Endothelial cell of umbilical vein (primary cell): Measurements from ENCODE around the gene RPP25. TPM values are rescaled to one million over a fixed set of nuclear protein-coding genes. Genes with fewer than 3 reads are reported as not detected.

Experiments used
- BruUV-seq: library from RNA; stranded (reverse); fragments of 400-500 nt; replicated peaks from 2 replicates; lab custom pipeline; 2021; lab: Mats Ljungman, UMichigan
- CTCF ChIA-PET: fragments of 300-600, 350-600 bp; sonication (Branson Sonifier 250); formaldehyde crosslinking; loops from one replicate; lab custom pipeline; 2021; ENCODE audit warnings: antibody characterized with exemption, inconsistent platforms; lab: Charles Lee
- POLR2A ChIA-PET: fragments of 300-600, 350-600 bp; sonication (Branson Sonifier 250); formaldehyde crosslinking; loops from one replicate; lab custom pipeline; 2021; ENCODE audit warnings: antibody characterized with exemption, inconsistent platforms; lab: Charles Lee
- DNase-seq: peaks from one replicate; pipeline ENCODE4 v3.0.0-alpha.2; 2011; ENCODE audit warnings: low read depth, low spot score
- FAIRE-seq: peaks from 2 replicates; lab custom pipeline; 2011; peaks lifted over from hg19 to GRCh38; lab: Jason Lieb, UNC
- H2AFZ ChIP-seq: 2 replicates; pipeline ENCODE4 v1.6.0; 2012; ENCODE audit warnings: low read depth, low read length, control low read depth, inconsistent platforms
- H3K27ac ChIP-seq: 2 replicates; pipeline ENCODE4 v1.5.1; 2011; ENCODE audit warnings: low read depth, mild to moderate bottlenecking, control low read depth, low read length, moderate library complexity; ENCODE audit not compliant: insufficient read depth
- H3K27me3 ChIP-seq, 2 experiments: 2 replicates each; pipeline versions ENCODE4 v1.6.0 to v1.6.1; 2011; ENCODE audit warnings: low read length in 2 of 2, mixed read lengths in 1 of 2; ENCODE audit not compliant: control insufficient read depth in 2 of 2, insufficient read depth in 2 of 2
- H3K36me3 ChIP-seq, 2 experiments: 2 replicates in 1 of 2; 3 replicates in 1 of 2; pipeline ENCODE4 v1.5.1; 2011; ENCODE audit warnings: low read length in 2 of 2, mild to moderate bottlenecking in 1 of 2, moderate library complexity in 1 of 2; ENCODE audit not compliant: control insufficient read depth in 2 of 2, insufficient read depth in 2 of 2; ENCODE audit errors: extremely low read depth in 1 of 2
- H3K4me1 ChIP-seq: 3 replicates; pipeline ENCODE4 v1.5.1; 2011; ENCODE audit warnings: mild to moderate bottlenecking, low read length; ENCODE audit not compliant: control insufficient read depth, insufficient read depth; ENCODE audit errors: extremely low read depth
- H3K4me2 ChIP-seq: 2 replicates; pipeline ENCODE4 v1.6.1; 2011; ENCODE audit warnings: low read length, control low read depth, mixed read lengths; ENCODE audit not compliant: insufficient read depth
- H3K4me3 ChIP-seq, 3 experiments: fragments of 200-600 bp in 1 of 3; sonication (generic), shearing (Covaris generic) in 1 of 3; replicated peaks in 1 of 3; 2 replicates each; pipeline ENCODE4 v1.5.1; 2011 to 2016; ENCODE audit warnings: control low read depth in 3 of 3, low read length in 3 of 3, mild to moderate bottlenecking in 2 of 3, inconsistent platforms in 1 of 3, low read depth in 1 of 3, moderate library complexity in 1 of 3; ENCODE audit not compliant: insufficient read depth in 1 of 3
- H3K79me2 ChIP-seq: 2 replicates; pipeline ENCODE4 v1.6.0; 2012; ENCODE audit warnings: low read length, inconsistent platforms; ENCODE audit not compliant: control insufficient read depth, insufficient read depth
- H3K9ac ChIP-seq: replicated peaks from 2 replicates; pipeline ENCODE3; 2011; ENCODE audit warnings: low read length, control low read depth; ENCODE audit not compliant: insufficient read depth; ENCODE audit errors: extremely low read depth
- H3K9me1 ChIP-seq: replicated peaks from 3 replicates; pipeline ENCODE4 v1.6.0; 2011; ENCODE audit warnings: mild to moderate bottlenecking, low read length; ENCODE audit not compliant: control insufficient read depth, insufficient read depth; ENCODE audit errors: extremely low read depth
- H3K9me3 ChIP-seq: replicated peaks from 2 replicates; pipeline ENCODE4 v1.5.1; 2012; ENCODE audit warnings: low read length, inconsistent platforms; ENCODE audit not compliant: control insufficient read depth, insufficient read depth
- H4K20me1 ChIP-seq: replicated peaks from 2 replicates; pipeline ENCODE3; 2011; ENCODE audit warnings: mild to moderate bottlenecking, low read length; ENCODE audit not compliant: control insufficient read depth, insufficient read depth; ENCODE audit errors: extremely low read depth
- CTCF ChIP-seq, 2 donors: IDR thresholded peaks; 1 replicate in 1 of 2; 2 replicates in 1 of 2; pipeline ENCODE4 v1.5.1; 2011; ENCODE audit warnings: low read length in 2 of 2, mild to moderate bottlenecking in 2 of 2, moderate library complexity in 2 of 2, control low read depth in 1 of 2, inconsistent platforms in 1 of 2, low read depth in 1 of 2; ENCODE audit not compliant: insufficient read depth in 1 of 2; ENCODE audit errors: extremely low read depth in 1 of 2
- EZH2 ChIP-seq: IDR thresholded peaks from 2 replicates; pipeline ENCODE4 v1.6.1; 2012; ENCODE audit warnings: borderline replicate concordance, low read depth, mild to moderate bottlenecking, moderate library complexity, low read length, inconsistent platforms; ENCODE audit not compliant: severe bottlenecking
- FOS ChIP-seq: IDR thresholded peaks from 2 replicates; pipeline ENCODE4 v1.6.1; 2011; ENCODE audit warnings: mild to moderate bottlenecking, low read length, moderate library complexity, borderline replicate concordance; ENCODE audit not compliant: insufficient read depth
- GATA2 ChIP-seq: IDR thresholded peaks from 2 replicates; pipeline ENCODE4 v1.7.0; 2011; ENCODE audit warnings: low read depth, mild to moderate bottlenecking, moderate library complexity, mixed read lengths, low read length; ENCODE audit not compliant: insufficient read length, insufficient read depth
- JUN ChIP-seq: IDR thresholded peaks from 2 replicates; pipeline ENCODE4 v1.6.1; 2011; ENCODE audit warnings: borderline replicate concordance, low read depth; ENCODE audit not compliant: insufficient read length, insufficient read depth
- MAX ChIP-seq: IDR thresholded peaks from 2 replicates; pipeline ENCODE4 v1.6.1; 2011; ENCODE audit not compliant: insufficient read depth, insufficient read length
- dilution Hi-C: fragments of 300-500 bp; cut with MboI; formaldehyde crosslinking; loops from one replicate; pipeline ENCODE4 v1.15.0; 2019; ENCODE audit warnings: low sequenced_read_pairs; ENCODE audit not compliant: extremely low pct_ligation_motif_present
- intact Hi-C: fragments of 100-400 bp; cut with micrococcal nuclease; formaldehyde crosslinking; loops from one replicate; pipeline ENCODE4 v1.10.0; 2022
- polyA plus RNA-seq, 4 experiments: library from polyadenylated mRNA; depleted of rRNA in 3 of 4; stranded (reverse) in 3 of 4; unstranded in 1 of 4; fragments of >200 nt; gene quantifications; 2 replicates each; pipeline versions ENCODE4 v1.2.1 to v1.2.3, GENCODE V29; 2011 to 2012; ENCODE audit warnings: missing spikeins in 1 of 4
- total RNA-seq: library from RNA; stranded (reverse); gene quantifications from 2 replicates; pipeline ENCODE4 v1.2.3, GENCODE V29; 2021

RPP25 gene
- total and polyA plus RNA-seq, 2 donors (not counting 3 experiments of a cell fraction or from before 2014, with no cell fraction given): 10.1 to 13.8 TPM

GRCh38 chr15:74977599-74977998 lies 21.0 kb upstream of the RPP25 start:
- Histone ChIP-seq H3K79me2 (no peaks in the 10 kb centered on the region), H3K9me3 (no peaks in the 10 kb centered on the region), H2AFZ (no peak overlapping the region), H3K27me3 (no peaks in the 10 kb centered on the region), H3K4me1 (no peaks in the 10 kb centered on the region), H3K36me3 (no peaks in the 10 kb centered on the region), H3K4me3 (no peak overlapping the region), H4K20me1 (no peaks in the 10 kb centered on the region), H3K27ac (no peak overlapping the region), H3K9ac (no peak overlapping the region), H3K9me1 (no peaks in the 10 kb centered on the region), H3K4me2 (no peak overlapping the region)
- no TSS peak for BruUV-seq
- FAIRE-seq (no peak), DNase-seq (no peak)
- CTCF ChIA-PET: interaction anchor here (0.7 to 2.1 kb wide), 2 partner anchors 27 to 76 kb away, joined by 3 to 7 read pairs; no protein-coding TSS in a partner anchor
- dilution Hi-C loops (no loop called here), intact Hi-C loops (no loop called here)
- TF ChIP-seq EZH2 (no peak), CTCF (IDR thresholded peaks at IDR 0.05; ENCODE audit: extremely low read depth in 1 of 2, insufficient read depth in 1 of 2, low read depth in 1 of 2, low read length in 2 of 2) (no peak), JUN (no peak), FOS (no peak), MAX (no peak), GATA2 (no peak)
- POLR2A ChIA-PET: no interaction called here
